GM20000 (cell line): Measurements from ENCODE around the gene MYRIP.

Experiments used
- DNase-seq: peaks from one replicate; pipeline ENCODE4 v3.0.0; 2012; ENCODE audit warnings: low spot score
- TF ChIP-seq, protein P1 (sequence below): IDR thresholded peaks from 2 replicates; pipeline ENCODE4 v1.5.1; 2012; ENCODE audit warnings: mild to moderate bottlenecking, control low read depth; ENCODE audit errors: extremely low read depth, missing control alignments

The MYRIP gene

DNA sequence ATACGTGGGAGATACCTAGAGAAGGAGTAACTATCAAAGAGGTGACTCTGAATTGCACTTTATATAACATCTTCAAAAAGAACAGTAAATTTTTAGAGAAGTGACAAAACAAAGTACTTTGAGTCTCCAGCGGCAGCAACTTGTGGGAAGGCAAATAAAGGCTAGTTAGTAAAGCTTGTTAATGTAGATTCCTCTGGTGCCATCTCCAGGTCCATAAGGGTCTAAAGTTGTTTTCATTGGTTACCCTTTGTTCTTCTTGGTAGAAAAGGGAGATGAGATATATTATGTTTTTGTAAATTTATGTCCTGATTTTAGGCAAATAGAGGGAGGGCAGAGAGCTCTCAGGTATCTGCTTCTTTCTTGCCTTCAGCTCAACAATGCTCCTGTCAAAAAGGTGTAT lies 161.6 kb downstream of the MYRIP start:
- TF ChIP-seq, protein P1, sequence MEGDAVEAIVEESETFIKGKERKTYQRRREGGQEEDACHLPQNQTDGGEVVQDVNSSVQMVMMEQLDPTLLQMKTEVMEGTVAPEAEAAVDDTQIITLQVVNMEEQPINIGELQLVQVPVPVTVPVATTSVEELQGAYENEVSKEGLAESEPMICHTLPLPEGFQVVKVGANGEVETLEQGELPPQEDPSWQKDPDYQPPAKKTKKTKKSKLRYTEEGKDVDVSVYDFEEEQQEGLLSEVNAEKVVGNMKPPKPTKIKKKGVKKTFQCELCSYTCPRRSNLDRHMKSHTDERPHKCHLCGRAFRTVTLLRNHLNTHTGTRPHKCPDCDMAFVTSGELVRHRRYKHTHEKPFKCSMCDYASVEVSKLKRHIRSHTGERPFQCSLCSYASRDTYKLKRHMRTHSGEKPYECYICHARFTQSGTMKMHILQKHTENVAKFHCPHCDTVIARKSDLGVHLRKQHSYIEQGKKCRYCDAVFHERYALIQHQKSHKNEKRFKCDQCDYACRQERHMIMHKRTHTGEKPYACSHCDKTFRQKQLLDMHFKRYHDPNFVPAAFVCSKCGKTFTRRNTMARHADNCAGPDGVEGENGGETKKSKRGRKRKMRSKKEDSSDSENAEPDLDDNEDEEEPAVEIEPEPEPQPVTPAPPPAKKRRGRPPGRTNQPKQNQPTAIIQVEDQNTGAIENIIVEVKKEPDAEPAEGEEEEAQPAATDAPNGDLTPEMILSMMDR: no peak
- no peak for DNase-seq

DNA sequence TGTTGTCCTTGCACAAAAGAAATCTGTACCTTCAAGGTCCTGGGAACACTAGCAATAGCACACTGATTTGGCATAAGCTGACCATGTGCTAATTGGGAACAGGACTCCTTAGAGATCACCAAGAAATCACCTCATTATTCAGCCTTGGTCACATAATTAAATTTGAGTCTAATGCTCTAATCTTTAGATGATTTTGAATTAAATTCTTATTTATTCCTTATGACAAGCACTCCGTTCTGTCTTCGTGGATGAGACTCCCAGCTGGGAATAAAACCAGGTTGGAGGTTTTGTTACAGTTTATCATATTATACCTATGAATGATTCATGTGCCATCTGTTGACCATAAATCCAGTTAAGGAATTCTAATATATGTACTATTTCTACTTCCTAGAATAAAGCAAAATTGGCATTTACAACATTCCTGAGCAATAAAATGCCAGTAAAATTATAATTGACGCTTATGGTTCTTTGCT lies 162.2 kb downstream of the MYRIP start:
- DNase-seq: no peak
- TF ChIP-seq, protein P1: no peak

DNA sequence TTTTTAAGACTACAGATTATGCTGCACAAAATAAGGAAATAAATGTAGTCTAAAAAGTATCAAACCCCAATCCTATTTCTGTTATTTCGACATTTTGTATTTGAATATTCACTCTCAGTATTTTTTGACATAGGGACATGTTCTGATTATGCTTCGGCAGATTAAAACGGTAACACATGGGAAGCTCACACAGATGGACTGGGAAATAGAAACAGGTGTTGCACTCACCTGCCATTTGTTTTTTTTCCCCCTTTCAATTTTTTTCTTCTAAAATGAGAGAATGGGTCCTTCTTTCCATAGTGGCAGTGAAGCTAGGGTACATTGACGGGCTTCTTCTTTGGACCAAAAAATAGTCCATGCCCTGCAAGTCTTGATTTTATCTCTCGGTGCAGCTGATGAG lies 163.1 kb downstream of the MYRIP start:
- TF ChIP-seq, protein P1: no peak
- DNase-seq: no peak

DNA sequence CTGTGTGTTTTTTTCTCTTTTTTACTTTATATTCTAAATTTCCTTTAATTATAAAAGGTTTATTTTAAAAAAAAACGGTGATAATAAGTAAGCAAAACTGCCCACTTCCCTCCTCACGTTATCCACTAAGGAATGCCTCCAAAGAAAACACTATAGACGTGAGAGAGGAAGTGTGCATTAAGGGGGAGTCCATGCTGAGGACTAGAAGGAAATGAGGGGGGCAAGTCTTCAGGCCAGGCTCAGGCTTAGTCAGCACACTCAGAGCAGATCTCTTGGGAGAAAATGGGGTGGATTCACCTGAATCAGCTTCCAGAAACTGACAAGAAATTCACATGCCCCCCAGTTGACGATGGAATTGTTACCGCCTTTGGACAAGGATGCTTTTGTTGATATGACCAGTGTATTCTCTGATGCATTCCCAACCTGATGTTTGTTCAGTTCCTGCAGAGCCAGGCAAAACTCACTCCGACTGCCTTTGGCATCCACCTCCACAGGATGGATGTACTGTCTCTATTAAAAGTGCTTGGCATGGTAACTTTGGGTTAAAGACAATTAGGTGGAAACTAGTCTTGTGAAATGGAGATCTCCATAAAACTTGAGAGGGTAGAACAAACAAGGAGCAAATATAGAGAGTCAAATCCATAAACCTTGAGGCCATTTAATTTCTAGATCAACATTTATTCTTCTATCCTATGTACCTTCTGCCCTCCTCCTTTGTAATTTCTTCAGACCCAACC lies 167.8 kb downstream of the MYRIP start:
- no peak for DNase-seq
- TF ChIP-seq, protein P1: no peak

DNA sequence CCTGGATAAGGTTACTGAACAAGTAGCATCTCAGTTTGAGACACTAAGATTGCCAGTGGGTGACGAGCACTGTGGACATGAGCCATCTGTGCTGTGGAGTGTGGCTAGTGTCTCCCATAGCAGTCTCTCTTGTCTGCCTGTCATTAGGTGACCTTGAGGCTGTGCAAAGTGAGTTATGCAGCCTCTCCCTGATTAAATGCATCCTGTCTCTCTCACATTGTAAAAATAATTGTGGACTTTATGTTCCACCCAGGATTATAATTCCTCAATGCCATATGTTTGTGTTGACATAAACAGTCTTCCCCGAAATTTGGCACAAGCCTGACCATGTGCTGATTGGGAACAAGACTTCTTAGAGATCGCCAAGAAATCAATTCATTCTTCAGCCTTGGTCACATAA lies 168.9 kb downstream of the MYRIP start:
- TF ChIP-seq, protein P1: no peak
- DNase-seq: no peak

DNA sequence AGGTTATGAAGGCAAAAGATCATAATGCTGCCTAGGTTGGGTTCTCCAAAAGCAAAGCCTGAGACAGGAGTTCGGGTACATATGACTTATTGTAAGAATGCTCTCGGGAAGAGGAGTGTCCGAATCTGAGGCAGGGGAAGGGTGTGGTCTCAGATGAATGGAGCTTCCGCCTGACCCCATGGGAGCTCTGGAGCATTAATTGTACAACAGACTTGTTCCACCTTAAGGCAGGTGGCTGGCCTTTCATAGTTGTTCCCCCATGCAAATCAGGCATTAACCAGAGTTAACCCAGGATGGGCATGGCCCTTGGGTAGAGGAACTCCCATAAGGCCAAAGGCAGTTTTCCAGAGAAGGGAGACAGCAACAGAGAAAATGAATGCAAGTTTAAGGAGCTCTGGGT lies 170.6 kb downstream of the MYRIP start:
- TF ChIP-seq, protein P1: no peak
- no peak for DNase-seq

DNA sequence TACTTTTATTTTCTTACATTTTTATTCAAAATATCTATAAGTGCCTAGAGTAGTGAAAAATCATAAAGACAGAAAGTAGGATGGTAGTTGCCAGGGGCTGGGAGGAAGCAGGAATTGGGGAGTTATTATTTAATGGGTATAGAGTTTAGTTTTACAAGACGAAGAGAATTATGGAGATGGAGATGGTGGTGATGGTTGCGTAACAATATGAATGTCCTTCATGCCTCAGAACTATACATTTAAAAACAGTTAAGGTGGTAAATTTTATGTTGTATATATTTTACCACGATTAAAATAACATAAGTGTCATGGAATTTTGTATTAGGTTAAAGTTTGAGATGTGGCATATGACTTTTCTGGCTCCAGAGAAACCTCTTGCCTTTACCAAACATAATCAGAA lies 171.4 kb downstream of the MYRIP start:
- no peak for DNase-seq
- TF ChIP-seq, protein P1: no peak
